Cardiac atrium fibroblast (primary cell): ENCODE results near the gene LRRC26. TPM values are rescaled to one million over a fixed set of nuclear protein-coding genes. Genes with fewer than 3 reads are reported as not detected.

Source experiments
- total RNA-seq: library from RNA; depleted of rRNA; stranded (reverse); fragments of >200 nt; gene quantifications from 2 replicates; pipeline ENCODE4 v1.2.3, GENCODE V29; 2015

LRRC26 gene, protein sequence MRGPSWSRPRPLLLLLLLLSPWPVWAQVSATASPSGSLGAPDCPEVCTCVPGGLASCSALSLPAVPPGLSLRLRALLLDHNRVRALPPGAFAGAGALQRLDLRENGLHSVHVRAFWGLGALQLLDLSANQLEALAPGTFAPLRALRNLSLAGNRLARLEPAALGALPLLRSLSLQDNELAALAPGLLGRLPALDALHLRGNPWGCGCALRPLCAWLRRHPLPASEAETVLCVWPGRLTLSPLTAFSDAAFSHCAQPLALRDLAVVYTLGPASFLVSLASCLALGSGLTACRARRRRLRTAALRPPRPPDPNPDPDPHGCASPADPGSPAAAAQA
- total RNA-seq: not detected in 2 replicates

GRCh38 chr9:137169896-137170358, at the start of gene LRRC26:
LRRC26 (minus strand) TSS chr9:137170051; CDS start chr9:137169943, 108 bp downstream.

GRCh38 chr9:137205126-137206069, 35.5 kb upstream of the LRRC26 start, which contains the start of the genes NDOR1 and TMEM203:
NDOR1 (plus strand) TSS chr9:137205700; CDS start chr9:137205778, 78 bp downstream.
TMEM203 (minus strand) TSS chr9:137205648; CDS start chr9:137205414, 234 bp downstream.

DNA sequence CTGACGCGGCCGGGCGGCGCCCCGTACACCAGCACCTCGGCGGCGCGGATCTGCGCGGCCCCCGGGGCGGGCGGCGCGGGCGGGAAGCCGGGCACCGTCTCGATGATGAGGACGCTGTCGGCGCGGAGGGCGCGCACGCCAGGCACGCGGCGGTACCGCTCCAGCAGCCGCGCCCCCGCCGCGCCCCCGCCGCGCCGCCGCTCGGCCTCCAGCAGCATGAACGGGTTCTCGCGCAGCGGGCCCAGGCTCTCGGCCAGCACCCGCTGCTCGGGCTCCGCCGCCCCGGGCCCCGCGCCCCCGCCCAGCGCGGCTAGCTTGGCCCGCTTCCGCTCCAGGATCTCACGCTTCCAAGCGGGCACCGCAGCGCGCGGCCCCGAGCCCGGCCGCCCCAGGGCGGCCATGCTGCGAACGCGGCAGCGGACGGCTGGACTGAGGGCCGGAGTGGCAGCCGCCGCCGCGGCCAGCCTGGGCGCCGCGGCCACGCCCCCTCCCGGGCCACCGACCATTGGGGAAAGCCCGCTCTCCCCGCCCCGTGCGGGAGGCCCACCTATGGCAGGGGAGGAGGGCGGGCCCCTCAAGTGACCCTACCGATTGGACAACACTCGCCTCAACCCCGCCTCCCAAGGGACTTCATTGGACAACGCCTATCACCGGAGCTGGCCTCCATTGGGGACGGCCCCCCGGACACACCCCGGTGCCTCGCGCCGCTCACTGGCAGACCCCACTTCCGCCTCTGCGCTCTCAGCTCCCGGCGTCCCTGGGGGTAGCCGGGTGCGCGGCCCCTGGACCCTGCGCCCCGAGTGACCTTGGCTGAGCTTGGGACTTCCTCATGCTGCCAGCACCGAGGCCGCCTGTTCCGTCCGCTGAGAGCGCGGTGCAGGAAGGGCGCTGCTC, 30.7 kb upstream of the LRRC26 start, which contains the start of gene TPRN:
TSS of gene TPRN (minus strand) at position 431 of the 894 bp plus-strand sequence. CDS start at position 401, 30 bp downstream.

DNA sequence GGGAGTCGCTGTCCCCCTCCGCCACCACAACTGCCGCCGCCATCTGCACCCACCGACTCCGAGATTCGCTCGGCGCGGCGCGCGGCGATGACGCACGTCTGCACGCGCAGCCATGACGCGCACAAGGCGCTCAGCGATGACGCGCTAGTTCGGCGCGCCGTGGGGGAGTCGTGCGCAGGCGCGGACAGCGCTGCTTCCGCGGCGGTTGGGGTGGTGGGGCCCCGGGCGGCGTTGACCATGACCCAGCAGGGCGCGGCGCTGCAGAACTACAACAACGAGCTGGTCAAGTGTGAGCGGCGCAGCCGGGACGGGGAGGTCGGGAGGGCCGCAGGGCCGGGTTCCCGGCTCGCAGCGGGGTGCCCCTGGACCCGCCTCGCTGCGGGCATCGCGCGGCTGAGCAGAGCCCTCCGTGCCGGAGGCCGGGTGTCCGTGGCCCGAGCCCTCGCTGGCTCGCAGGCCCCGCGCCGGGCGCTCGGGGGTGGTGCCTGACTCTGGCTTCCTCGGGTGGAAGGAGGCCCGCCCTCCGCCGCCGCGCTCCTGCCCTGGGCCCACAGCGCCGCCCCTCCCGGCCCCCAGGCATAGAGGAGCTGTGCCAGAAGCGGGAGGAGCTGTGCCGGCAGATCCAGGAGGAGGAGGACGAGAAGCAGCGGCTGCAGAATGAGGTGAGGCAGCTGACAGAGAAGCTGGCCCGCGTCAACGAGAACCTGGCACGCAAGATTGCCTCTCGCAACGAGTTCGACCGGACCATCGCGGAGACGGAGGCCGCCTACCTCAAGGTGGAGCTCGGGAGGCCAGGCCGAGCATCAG, 18.8 kb upstream of the LRRC26 start, which contains the start of the genes ANAPC2 and SSNA1:
TSS of gene ANAPC2 (minus strand) at position 71 of the 807 bp plus-strand sequence. CDS start at position 43, 28 bp downstream.
TSS of gene SSNA1 (plus strand) at position 187 of the 807 bp plus-strand sequence. CDS start at position 238, 51 bp downstream.

DNA sequence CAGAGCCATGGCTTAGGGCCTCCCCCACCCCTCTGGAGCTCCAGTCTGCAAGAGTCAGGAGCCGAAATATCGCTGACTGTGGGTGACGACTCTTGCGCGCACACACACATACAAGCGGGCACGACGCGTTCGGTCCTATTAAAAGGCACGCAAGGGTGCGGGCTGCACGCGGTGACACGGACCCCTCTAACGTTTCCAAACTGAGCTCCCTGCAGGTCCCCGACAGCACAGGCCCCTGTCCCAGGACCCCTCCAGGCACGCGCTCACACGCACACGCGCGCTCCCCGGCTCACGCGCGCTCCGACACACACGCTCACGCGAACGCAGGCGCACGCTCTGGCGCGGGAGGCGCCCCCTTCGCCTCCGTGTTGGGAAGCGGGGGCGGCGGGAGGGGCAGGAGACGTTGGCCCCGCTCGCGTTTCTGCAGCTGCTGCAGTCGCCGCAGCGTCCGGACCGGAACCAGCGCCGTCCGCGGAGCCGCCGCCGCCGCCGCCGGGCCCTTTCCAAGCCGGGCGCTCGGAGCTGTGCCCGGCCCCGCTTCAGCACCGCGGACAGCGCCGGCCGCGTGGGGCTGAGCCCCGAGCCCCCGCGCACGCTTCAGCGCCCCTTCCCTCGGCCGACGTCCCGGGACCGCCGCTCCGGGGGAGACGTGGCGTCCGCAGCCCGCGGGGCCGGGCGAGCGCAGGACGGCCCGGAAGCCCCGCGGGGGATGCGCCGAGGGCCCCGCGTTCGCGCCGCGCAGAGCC, 31.0 kb downstream of the LRRC26 start, which contains the start of gene GRIN1:
TSS of gene GRIN1 (plus strand) at position 433 of the 746 bp plus-strand sequence. CDS start 333 bp downstream, outside the sequence.

Other genes with a start within 250 kb of the LRRC26 start
- 121 and 137 TPM in 2 replicates for gene FBXW5, start 225.3 kb downstream of the LRRC26 start, total RNA-seq
- gene C8G, start 224.8 kb downstream of the LRRC26 start, total RNA-seq: not detected in 2 replicates
- not detected in 2 replicates for gene LCN12, start 217.8 kb downstream of the LRRC26 start, total RNA-seq
- gene PTGDS, start 192.5 kb downstream of the LRRC26 start, total RNA-seq: 4.5 and 15.2 TPM in 2 replicates
- not detected in 2 replicates for gene LCNL1, start 187.1 kb downstream of the LRRC26 start, total RNA-seq
- 17.7 and 29.2 TPM in 2 replicates for gene PAXX, start 177.6 kb downstream of the LRRC26 start, total RNA-seq
- 4.7 and 16.8 TPM in 2 replicates for gene CLIC3, start 173.5 kb downstream of the LRRC26 start, total RNA-seq
- 12.3 and 23.8 TPM in 2 replicates for gene ABCA2, start 141.8 kb downstream of the LRRC26 start, total RNA-seq
- gene FUT7, start 138.0 kb downstream of the LRRC26 start, total RNA-seq: not detected in 2 replicates
- 51.2 and 71.8 TPM in 2 replicates for gene NPDC1, start 123.9 kb downstream of the LRRC26 start, total RNA-seq
- gene ENTPD2, start 116.0 kb downstream of the LRRC26 start, total RNA-seq: not detected in 2 replicates
- gene SAPCD2, start 99.5 kb downstream of the LRRC26 start, total RNA-seq: 0.18 and 2.6 TPM in 2 replicates
- gene UAP1L1, start 92.5 kb downstream of the LRRC26 start, total RNA-seq: 8.5 and 10.7 TPM in 2 replicates
- gene MAN1B1, start 83.1 kb downstream of the LRRC26 start, total RNA-seq: 86.1 and 101 TPM in 2 replicates
- gene DPP7, start 55.3 kb downstream of the LRRC26 start, total RNA-seq: 136 and 138 TPM in 2 replicates
- gene GRIN1, start 30.9 kb downstream of the LRRC26 start, total RNA-seq: not detected in 2 replicates
- gene TMEM210, start 2.0 kb upstream of the LRRC26 start, total RNA-seq: not detected in 2 replicates
- 13.5 and 20.3 TPM in 2 replicates for gene ANAPC2, start 18.5 kb upstream of the LRRC26 start, total RNA-seq
- gene SSNA1, start 18.6 kb upstream of the LRRC26 start, total RNA-seq: 52.2 and 74.0 TPM in 2 replicates
- 5.8 and 7.2 TPM in 2 replicates for gene TPRN, start 30.7 kb upstream of the LRRC26 start, total RNA-seq
- 26.7 and 38.4 TPM in 2 replicates for gene TMEM203, start 35.6 kb upstream of the LRRC26 start, total RNA-seq
- gene NDOR1, start 35.6 kb upstream of the LRRC26 start, total RNA-seq: 8.3 and 9.4 TPM in 2 replicates
- gene RNF208, start 52.2 kb upstream of the LRRC26 start, total RNA-seq: 0.16 TPM in 1 of 2 replicates, not detected in the other
- gene CYSRT1, start 55.1 kb upstream of the LRRC26 start, total RNA-seq: not detected in 2 replicates
- not detected in 2 replicates for gene RNF224, start 57.5 kb upstream of the LRRC26 start, total RNA-seq
- gene SLC34A3, start 60.9 kb upstream of the LRRC26 start, total RNA-seq: not detected in 2 replicates
- 223 and 269 TPM in 2 replicates for gene TUBB4B, start 71.2 kb upstream of the LRRC26 start, total RNA-seq
- not detected in 2 replicates for gene STPG3, start 81.2 kb upstream of the LRRC26 start, total RNA-seq
- 44.6 and 49.7 TPM in 2 replicates for gene NELFB, start 85.3 kb upstream of the LRRC26 start, total RNA-seq
- 13.0 and 15.6 TPM in 2 replicates for gene TOR4A, start 107.7 kb upstream of the LRRC26 start, total RNA-seq
- 0.18 and 1.9 TPM in 2 replicates for gene NRARP, start 132.2 kb upstream of the LRRC26 start, total RNA-seq